GM19043 (cell line): ENCODE results near the gene ACSF2.
A peak's percentile ranks its signal among the peaks of the same experiment; 100 is the strongest.
"Not testable (repeated sequence)": the region's sequence is repeated elsewhere in the genome, so short reads cannot be mapped to it uniquely, and the experiment has no call there.

ENCODE experiments used
- ATAC-seq: cut with Tn5 transposase; IDR thresholded peaks from one replicate; pipeline ENCODE4 v1.9.1; 2021; ENCODE audit warnings: low read depth; ENCODE audit not compliant: unreplicated experiment

Gene ACSF2

DNA sequence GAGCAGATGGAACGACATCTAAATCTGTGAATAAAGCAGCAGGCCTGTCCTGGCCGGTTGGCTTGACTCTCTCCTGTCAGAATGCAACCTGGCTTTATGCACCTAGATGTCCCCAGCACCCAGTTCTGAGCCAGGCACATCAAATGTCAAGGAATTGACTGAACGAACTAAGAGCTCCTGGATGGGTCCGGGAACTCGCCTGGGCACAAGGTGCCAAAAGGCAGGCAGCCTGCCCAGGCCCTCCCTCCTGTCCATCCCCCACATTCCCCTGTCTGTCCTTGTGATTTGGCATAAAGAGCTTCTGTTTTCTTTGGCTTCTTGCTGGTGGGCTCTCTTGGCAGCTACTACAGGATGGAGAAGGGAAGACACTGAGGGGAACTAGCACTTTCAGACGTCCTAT is 48.5 kb downstream of the ACSF2 start:
- no peak for ATAC-seq

GRCh38 chr17:50475362-50475761 is 49.3 kb downstream of the ACSF2 start:
- no peak for ATAC-seq

GRCh38 chr17:50475775-50476544 is 49.9 kb downstream of the ACSF2 start:
- not testable (repeated sequence) for ATAC-seq

DNA sequence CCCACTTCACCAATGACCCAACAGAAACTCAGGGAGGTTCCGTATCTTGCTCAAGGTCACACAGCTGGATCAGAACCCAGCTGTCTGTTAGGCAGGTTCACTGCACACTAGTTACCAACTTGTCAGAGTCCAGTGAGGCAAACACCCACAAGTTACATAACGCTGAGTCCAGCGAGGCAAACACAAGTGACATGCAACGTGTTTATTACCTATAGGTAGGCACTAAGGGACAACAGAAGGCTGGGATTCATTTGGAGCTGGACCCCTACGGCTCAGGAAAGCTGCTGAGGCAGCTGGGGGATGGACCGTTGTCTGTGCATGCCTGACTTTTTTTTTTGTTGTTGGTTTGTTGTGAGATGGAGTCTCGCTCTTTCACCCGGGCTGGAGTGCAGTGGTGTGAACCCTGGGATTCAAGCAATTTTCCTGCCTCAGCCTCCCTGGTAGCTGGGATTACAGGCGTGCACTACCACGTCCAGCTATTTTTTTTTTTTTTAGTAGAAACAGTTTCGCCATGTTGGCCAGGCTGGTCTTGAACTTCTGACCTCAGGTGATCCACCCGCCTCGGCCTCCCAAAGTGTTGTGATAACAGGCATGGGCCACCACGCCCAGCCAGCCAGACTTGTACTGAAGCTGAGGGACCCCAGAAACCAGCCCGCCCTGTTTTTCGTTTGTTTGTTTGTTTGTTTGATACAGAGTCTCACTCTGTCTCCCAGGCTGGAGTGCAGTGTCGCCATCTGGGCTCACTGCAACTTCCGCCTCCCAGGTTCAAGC is 50.7 kb downstream of the ACSF2 start:
- no peak for ATAC-seq

DNA sequence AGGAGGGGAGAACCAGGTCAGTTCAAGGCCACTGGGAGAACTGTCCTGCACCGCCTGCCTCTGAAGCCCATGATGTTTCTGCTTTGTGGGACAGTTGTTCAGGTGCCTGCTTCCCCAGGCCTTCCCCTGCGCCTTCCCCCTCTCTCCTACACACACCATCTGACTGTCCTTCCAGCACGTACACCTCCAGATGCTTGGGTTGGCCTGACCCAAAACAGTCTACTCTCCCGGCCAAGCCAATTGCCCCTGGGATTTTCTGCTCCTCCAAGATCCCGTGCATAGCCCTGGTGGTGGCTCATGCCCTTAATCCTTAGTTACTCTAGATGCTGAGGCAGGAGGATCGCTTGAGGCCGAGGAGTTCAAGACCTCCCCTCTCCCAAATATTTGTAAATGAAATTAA is 52.0 kb downstream of the ACSF2 start:
- no peak for ATAC-seq

- ATAC-seq: peak; percentile 86
Observed at GRCh38 chr17:50478391-50479381, 52.7 kb downstream of the ACSF2 start, which contains the start of gene RSAD1. Gene RSAD1 (plus strand): TSS chr17:50478860. CDS start chr17:50478885, 25 bp downstream.

GRCh38 chr17:50479522-50480141 is 53.6 kb downstream of the ACSF2 start:
- no peak for ATAC-seq

GRCh38 chr17:50480142-50480764 is 54.2 kb downstream of the ACSF2 start:
- ATAC-seq: no peak

DNA sequence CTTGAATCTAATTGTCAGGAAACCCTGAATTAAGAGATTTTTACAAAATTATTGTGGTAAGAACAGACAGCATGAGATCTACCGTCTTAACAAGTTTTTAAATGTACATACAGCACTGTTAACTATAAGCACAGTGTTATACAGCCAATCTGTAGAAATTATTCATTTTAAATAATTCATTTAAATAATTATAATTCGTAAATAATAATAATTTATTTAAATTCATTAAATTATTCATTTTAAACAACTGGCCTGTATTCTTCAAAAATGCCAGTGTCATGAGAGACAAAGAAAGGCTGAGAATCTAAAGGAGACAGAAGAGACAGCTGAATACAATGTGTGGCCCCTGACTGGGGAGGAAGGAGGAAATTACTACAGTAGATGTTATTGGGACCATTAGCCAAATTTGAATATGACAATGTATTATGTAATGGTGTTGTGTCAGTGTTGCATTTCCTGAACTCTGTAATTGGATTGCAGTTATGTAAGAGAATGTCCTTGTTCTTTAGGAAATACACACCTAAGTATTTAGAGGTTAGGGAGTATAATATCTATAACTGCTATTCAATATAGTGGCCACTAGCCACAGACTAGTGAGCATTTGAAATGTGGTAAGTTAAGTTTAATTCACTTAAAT is 55.0 kb downstream of the ACSF2 start:
- ATAC-seq: no peak

GRCh38 chr17:50481648-50482047 is 55.6 kb downstream of the ACSF2 start:
- no peak for ATAC-seq

GRCh38 chr17:50482110-50482509 is 56.1 kb downstream of the ACSF2 start:
- ATAC-seq: no peak

DNA sequence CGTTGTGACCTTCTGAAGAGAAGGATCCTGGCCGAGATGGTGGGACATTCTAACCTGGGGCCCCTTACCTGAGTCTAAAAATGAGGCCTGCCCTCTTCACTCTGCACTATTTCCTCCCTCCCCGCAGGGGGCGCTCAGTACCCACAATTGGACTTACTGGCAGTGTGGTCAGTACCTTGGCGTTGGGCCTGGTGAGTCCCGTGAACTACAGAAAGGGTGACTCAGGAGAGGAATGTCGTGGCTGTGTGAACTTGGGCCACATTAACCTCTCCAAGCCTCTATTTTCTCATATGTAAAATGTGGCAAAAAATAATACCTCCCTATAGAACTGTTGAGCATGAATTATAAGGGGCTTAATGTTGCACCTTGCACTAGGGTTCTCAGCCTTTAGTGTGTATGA is 56.5 kb downstream of the ACSF2 start:
- no peak for ATAC-seq

DNA sequence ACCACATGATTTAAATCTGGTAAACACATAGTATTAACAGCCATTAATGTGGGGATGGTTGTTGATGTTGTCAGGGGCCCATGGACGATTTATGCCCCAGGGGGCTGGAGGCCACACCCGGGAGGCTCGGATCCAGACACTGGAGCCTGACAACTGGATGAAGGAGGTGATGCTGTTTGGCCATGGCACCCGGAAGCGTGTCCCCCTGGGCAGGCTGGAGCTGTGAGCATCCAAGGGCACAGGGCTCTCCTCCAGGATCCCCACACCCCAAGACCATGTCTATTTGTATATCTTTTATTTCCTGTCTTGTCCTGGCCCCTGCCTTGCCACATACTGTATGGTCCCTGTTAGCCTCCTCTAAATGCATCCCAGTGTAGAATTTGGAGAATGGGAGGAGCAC is 57.2 kb downstream of the ACSF2 start:
- ATAC-seq: no peak

DNA sequence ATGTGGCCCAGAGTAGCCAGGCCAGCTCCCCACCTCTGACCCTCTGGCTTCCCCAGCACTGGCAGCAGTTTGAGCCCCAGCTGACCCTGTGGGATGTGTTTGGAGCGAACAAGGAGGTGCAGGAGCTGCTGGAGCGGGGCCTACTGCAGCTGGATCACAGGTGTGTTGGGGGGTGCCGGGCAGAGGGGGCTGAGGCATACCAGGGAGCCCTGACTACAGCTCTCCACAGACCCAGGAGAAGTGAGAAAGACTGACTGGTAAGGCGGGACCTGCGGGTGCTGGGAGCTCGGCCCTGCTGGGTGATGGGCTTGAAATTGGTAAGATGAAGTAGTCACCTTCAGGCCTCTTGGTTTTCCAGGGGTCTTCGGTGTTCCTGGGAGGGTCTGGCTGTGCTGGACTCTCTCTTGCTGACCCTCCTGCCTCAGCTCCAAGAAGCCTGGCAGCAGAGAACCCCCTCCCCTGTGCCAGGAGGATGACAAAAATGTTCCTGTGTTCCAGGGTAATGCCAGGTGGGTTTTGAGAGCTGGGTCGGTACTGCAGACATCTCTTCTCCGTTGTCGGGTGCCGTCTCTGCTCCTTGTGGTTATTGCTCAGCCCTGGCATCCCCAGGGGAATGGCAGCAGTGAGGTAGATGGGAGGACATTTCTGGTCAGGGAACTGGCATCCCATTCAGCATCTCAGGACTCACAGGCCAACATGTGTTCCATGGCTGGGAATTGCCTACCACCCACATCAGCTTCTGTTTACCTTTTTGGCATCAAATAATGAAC is 58.6 kb downstream of the ACSF2 start:
- no peak for ATAC-seq

DNA sequence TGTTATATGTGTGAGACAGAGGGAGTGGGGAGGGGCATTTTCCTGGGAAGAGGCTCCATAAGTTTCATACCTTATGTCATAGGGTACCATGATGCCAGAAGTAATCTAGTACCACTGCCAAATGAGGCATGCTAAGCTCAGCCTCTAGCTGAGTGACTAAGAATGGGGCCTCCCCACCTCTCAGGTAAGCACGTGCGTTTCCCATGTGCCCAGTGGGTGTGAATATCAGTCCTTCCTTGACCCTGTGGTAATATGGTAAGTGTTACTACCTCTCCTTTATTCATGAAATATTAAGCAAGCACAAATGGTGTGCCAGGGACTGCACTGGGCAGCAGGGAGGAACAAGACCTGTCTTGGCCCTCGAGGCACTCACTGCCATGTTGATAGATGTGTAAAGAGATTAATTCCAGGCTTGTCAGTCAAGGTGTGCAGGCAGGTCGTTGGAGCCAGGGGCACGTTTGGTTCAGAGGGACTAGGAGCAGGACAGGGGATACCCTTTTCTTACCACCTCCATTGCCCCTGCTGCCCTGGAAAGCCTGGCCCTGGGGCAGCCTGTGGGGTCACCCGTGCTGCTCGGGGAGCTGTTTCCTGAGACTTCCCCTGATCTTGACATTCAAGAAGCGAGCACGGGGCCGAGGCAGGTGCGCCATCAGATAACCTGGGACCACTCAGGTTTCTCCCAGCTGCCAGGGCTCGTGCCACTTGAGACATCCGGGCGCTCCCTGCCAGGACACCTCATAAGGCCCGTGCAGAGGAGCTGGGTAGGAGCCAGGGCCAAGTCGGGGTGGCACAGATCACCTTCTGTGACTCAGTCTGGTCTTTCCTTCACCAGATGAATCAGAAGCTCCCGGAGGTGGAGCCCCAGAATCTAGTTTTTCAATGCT is 61.4 kb downstream of the ACSF2 start:
- ATAC-seq: no peak

DNA sequence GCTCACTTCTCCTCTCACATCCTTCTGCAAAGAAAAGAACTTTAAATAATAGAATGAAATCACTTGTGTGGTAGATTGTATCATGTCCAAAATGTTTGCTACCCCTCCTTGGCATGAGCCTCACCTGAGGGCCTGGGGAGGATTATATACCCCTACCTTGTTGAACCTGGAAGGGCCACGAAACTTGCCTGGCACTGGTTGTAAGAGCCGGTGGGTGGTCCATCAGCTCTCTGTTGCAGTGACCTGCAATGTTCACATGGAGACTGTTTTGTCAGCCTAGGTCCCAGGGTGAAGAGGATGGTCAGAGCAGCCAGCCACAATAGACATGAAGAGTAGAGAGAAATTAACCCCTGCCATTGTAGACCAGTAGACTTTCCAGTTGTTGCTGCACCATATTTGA is 62.9 kb downstream of the ACSF2 start:
- ATAC-seq: no peak

DNA sequence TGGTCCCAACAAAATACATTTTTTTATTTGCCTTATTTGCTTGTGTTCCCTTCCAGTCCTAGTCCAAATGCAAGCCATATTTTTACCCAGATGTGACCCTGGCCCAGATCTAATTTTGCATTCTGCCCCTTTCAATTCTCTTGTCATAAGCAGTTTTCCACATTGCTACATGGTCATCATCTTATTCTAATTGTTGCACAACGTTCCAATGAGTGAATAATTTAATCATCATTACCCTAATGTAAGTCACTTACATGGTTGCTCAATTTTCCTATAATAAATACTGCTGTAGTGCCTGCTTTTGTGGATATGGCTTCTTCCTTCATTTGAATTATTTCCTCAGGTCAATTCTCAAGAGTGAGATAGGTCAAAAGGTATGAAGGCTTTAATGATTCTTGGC is 65.5 kb downstream of the ACSF2 start:
- no peak for ATAC-seq

- no peak for ATAC-seq
Observed at GRCh38 chr17:50492214-50492613, 66.2 kb downstream of the ACSF2 start.
